ENCODE measurements around the gene ETV3L.
"Not testable (repeated sequence)": the region's sequence is repeated elsewhere in the genome, so short reads cannot be mapped to it uniquely, and the experiment has no call there.

Gene ETV3L

DNA sequence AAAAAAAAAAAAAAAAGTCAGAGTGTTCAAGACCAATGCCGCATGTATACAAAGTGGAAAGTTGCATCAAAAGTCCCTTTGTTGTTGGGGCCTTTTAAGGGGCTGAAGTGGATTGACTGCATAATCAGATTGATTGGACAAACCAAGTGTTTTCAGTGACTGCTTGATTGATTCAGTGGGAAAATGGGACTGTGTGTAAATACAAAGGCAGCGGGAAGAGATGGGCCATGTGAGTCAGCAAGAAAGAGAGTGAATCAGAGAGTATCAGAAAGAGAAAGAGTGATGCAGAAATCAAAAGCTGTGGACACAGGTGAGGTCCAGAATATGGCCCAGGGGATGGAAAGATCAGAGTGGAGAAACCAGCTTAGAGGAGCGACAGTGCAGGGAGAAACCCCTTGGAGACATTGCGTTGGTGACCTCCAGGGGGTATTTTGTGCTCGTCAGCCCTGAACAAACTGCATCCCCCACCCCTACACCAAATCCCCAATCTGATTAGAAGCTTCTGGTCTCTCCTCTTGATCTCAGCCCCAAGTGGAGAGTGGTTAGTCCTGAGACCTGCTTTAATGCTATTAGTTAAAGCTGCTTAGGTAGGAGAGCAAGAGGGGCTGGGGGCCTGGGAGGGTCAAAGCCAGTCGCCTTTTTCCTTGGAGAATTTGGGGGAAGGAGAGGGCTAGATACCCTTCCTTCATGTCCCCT, 5.1 kb upstream of the ETV3L start:
- no peak for DNase-seq

DNA sequence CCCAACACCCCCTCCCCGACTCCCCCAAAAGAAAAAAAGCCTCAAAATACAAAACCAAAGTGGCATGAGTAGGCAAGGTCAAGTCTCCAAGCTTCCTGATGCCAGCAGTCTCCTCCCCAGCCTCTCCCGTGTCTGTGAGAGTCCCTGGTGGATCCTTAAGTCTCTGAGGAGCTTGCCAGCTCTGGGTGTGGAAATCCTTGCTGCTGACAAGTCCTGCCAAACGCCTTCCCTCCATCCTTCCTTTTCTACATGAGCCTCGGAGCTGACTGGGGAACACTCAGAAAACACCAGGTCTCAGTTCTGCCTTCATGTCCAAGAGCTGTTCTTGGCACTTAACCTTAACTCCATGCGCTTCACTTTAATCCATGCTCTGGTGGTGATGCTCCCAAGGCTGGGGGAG, 3.7 kb upstream of the ETV3L start:
- no peak for DNase-seq

DNA sequence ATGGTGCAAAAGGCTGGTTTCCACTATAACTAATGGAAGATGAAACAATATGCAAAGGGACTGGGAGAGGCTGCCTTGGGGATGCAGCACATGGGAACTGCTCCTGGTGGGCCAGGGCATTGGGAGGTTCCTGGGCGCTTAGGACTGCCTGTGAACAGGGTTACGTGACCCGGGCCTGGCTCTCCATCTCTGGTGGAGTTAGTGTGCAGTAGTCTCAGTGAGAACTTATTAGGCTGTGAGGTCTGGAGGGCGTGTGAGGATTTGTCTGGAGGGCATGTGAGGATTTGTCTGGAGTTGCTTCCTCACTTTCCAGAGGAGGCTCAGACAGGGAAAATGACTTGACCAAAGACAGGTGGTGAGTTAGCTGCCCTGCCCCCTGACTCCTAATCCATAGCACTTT, 1.5 kb upstream of the ETV3L start:
- DNase-seq: no peak

GRCh38 chr1:157098987-157099632, 498 bp downstream of the ETV3L start:
- not testable (repeated sequence) for DNase-seq

GRCh38 chr1:157098519-157098918, 1.1 kb downstream of the ETV3L start:
- no peak for DNase-seq

GRCh38 chr1:157097692-157098091, 1.9 kb downstream of the ETV3L start:
- DNase-seq: no peak

DNA sequence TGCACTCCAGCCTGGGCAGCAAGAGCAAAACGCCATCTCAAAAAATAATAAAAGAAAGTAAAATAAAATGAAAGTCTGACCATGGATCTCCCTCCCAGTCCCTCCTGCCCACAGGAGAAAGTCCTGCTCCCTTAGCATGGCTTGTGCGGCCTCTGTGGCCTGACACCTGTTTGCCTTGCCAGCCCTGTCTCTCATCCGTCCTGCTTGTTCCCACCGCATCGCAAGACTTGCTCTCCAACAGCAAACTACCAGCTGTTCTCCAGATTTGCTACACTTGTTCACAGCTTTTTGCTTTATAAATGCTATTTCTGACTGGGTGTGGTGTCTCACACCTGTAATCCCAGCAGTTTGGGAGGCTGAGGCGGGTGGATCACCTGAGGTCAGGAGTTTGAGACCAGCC, 2.7 kb downstream of the ETV3L start:
- DNase-seq: no peak

GRCh38 chr1:157095551-157095950, 4.1 kb downstream of the ETV3L start:
- no peak for DNase-seq

DNA sequence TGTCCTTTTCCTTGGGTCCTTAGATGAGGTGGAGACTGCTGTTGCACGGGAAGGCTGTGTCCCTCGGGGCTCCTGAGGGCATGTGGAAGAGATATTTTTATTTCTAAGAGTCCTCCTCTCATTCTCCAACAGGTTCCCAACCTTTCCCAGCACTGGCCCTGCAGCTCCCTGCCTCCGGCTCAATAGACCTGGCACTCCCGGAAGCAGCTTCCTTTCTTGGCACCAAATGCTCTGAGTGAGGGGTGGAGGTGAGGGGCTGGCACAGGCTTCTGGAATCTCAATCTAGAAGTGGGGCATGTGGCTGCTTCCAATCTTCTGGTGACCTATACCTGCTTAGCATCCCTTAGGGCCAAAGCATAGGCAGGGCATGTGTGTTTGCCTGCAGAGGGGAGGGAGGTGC, 4.5 kb downstream of the ETV3L start:
- no peak for DNase-seq

GRCh38 chr1:157092831-157093230, 6.8 kb downstream of the ETV3L start:
- DNase-seq: no peak

- DNase-seq: no peak
Measured at GRCh38 chr1:157091668-157092273, 7.8 kb downstream of the ETV3L start.

GRCh38 chr1:157091186-157091585, 8.4 kb downstream of the ETV3L start:
- no peak for DNase-seq

- DNase-seq: no peak
Measured at GRCh38 chr1:157090771-157091170, 8.8 kb downstream of the ETV3L start.

DNA sequence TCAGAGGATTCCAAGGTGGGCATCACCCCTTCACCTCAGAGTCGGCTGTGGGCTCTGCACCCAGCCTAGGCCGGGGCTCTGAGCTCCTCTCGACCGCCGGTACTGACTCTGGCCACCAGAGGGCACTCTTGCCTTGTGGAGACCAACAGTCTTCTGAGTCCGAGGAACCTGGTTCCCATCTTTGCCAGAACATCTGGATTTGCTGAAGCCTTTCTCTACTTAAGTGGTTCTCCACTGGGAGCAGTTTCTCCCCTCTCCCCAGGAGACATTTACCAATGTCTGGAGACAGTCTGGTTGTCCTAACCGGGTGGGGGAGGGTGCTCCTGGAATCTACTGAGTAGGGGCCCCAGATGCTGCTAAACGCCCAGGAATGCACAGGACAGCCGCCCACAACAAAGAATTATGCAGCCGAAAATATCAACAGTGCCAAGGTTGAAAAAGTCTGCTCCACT, 9.4 kb downstream of the ETV3L start:
- peak; percentile 47 for DNase-seq

DNA sequence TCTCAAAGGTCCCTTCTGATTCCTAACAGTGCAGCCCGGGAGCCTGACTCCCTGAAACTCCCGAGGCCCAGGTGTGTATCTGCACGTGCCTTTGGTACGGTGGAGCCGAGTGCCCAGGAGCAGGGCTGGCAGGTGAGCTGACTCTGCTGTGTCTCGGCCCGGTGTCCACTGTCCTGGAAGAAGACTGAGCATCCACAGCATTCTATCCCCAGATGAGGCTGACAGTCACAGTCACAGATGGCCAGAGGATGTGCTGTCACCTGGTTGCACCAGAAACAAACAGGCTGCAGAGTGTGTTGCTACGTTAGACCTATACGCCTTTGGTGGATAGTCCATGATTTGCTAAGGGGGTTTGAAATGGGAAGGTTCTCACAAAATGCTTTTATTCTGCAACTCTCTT, 9.8 kb downstream of the ETV3L start:
- DNase-seq: no peak

GRCh38 chr1:157088607-157089006, 11.0 kb downstream of the ETV3L start:
- DNase-seq: no peak

DNA sequence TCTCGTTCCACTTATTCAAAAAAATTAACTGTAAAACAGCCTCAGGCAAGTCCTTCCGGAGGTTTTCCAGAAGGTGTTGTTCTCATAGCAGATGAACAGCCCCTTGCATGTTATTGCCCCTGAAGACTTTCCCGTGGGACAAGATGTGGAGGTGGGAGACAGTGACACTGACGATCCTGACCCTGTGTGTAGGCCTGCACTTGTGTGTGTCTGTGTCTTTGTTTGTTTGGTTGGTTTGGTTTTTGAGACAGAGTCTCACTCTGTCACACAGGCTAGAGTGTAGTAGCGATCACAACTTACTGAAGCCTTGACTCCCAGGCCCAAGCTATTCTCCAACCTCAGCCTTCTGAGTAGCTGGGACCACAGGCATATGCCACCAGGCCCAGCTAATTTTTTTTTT, 12.6 kb downstream of the ETV3L start:
- no peak for DNase-seq

DNA sequence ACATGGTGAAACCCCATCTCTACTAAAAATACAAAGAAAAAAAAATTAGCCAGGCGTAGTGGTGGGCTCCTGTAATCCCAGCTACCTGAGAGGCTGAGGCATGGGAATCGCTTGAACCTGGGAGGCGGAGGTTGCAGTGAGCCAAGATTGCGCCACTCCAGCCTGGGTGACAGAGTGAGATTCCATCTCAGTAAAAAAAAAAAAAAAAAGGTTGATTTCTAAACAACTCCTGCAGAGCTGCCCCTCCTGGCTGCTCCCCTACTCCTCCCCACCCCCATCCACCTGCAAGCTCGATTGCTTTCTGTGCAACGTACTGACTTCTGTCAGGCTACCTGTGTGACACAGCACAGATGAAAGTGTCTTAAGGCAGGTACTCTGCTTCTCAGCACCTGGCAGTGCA, 13.3 kb downstream of the ETV3L start:
- DNase-seq: no peak

DNA sequence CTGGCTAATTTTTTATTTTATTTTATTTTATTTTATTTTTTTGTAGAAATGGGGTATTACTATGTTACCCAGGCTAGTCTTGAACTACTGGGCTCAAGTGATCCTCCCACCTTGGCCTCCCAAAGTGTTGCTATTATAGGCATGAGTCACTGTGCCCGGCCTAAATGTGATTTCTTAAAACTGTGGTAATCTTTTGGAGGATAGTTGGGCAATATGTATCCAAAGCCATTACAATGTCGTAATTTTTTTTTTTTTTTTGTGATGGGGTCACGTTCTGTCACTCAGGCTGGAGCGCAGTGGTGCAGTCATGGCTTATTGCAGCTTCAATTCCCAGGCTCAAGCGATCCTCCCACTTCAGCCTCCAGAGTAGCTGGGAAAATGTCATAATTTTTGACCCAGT, 14.2 kb downstream of the ETV3L start:
- DNase-seq: no peak

DNA sequence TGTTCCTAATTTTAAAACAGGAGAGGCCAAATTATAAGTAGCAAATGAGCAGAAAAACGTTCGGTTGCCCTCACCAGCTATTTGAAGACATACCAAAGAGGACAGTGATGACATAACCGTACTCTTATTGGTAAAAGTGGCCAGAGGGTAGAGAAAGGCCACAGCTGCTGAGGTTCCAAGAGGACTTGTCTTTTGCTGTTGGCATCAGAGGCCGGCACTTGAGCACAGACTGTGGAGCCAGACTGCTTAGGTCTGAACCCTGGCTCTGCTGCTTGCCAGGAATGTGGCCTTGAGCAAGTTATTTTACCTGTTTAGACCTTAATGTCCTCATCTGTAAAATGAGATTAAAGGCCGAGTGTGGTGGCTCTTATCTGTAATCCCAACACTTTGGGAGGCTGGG, 14.9 kb downstream of the ETV3L start:
- DNase-seq: no peak

DNA sequence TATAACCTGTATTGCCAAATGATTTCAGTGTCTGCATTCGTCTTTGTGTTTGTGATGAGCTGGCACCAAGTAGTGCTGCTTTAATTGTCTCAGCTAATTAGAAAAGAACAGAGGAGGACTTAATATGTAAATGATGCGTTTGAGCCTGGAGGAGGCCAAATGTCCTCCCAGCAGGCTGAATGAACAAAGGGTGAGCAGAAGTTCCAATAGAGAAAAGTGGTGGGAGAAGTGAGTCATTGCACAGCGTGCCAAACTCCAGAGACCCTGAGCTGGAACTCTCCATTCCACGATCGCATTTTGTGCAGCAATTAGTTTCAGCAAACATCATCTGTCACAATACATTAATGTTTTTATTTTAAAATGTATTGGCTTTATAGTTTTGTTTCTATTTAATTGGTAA, 17.9 kb downstream of the ETV3L start:
- DNase-seq: no peak

DNA sequence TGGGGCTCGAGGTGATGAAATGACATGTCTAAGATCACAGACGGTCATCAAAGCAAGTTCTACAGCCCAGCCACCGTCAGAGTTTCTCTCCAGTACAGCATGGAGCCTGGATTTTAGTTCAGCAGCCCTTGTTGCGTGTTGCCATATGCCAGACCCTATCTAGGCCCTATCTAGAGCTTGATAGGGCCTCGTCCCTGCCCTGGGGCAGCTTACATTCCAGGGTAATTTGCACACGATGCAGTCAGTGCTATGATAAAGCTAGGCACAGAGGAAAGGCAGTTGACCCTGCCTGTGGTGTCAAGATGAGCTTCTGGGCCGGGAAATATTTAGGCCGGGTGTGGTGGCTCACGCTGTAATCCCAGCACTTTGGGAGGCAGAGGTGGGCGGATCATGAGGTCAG, 18.9 kb downstream of the ETV3L start:
- no peak for DNase-seq

DNA sequence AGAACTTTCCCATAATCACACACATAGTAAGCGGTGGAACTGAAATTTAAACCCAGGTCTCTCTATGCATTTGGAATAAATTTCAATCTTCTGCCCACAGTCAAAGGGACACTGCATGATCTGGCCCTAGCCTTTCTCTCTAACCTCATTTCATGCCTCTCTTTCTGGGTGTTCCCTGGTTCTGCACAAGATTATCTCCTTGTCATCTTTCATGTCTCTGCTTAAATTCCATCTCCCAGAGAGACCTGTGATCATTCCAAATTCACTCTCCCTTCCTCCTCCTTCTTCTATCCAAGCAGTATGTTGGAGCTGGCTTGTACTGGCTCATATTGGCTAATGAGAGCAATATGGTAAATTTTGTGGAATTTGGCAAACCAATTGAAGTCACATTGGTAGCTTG, 22.2 kb downstream of the ETV3L start:
- DNase-seq: no peak

DNA sequence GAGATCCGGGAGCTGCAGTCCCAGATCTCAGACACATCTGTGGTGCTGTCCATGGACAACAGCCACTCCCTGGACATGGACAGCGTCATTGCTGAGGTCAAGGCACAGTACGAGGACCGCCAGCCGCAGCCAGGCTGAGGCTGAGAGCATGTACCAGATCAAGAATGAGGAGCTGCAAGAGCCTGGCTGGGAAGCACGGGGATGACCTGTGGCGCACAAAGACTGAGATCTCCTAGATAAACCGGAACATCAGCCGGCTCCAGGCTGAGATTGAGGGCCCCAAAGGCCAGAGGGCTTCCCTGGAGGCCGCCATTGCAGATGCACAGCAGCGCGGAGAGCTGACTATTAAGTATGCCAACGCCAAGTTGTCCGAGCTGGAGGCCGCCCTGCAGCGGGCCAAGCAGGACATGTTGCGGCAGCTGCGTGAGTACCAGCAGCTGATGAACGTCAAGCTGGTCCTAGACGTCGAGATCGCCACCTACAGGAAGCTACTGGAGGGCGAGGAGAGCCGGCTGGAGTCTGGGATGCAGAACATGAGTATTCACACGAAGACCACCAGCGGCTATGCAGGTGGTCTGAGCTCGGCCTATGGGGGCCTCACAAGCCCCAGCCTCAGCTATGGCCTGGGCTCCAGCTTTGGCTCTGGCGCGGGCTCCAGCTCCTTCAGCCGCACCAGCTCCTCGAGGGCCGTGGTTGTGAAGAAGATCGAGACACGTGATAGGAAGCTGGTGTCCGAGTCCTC, 25.5 kb downstream of the ETV3L start:
- peak; percentile 22 for DNase-seq

Measured in DMS79 (cell line).